Measurements from ENCODE around the gene GOLIM4. TPM values are rescaled to one million over a fixed set of nuclear protein-coding genes. Genes with fewer than 3 reads are reported as not detected.
"Not testable (repeated sequence)": the region's sequence is repeated elsewhere in the genome, so short reads cannot be mapped to it uniquely, and the experiment has no call there.

The GOLIM4 gene
- 26.0 TPM for total RNA-seq
- long read RNA-seq, full-length matches to known transcripts: 9 of 76 reads
- long read RNA-seq, partial matches to known transcripts: 56 of 76 reads
- long read RNA-seq, other reads (novel, unspliced or antisense): 11 of 76 reads

GRCh38 chr3:168095611-168096209 is at the start of gene GOLIM4:
Gene GOLIM4 (minus strand): TSS chr3:168095924. CDS start chr3:168095285, 639 bp downstream.
- DNase-seq (ENCODE audit: low spot score): peak; percentile 97

GRCh38 chr3:168141405-168141998 is 45.8 kb upstream of the GOLIM4 start:
- no peak for DNase-seq (ENCODE audit: low spot score)

GRCh38 chr3:168139947-168140346 is 44.2 kb upstream of the GOLIM4 start:
- DNase-seq (ENCODE audit: low spot score): no peak

- DNase-seq (ENCODE audit: low spot score): no peak
Observed at GRCh38 chr3:168138421-168138820, 42.7 kb upstream of the GOLIM4 start.

GRCh38 chr3:168134931-168135330 is 39.2 kb upstream of the GOLIM4 start:
- DNase-seq (ENCODE audit: low spot score): no peak

GRCh38 chr3:168130250-168130649 is 34.5 kb upstream of the GOLIM4 start:
- not testable (repeated sequence) for DNase-seq (ENCODE audit: low spot score)

GRCh38 chr3:168128463-168128862 is 32.7 kb upstream of the GOLIM4 start:
- peak; percentile 80 for DNase-seq (ENCODE audit: low spot score)

- DNase-seq (ENCODE audit: low spot score): no peak
Observed at GRCh38 chr3:168127466-168127865, 31.7 kb upstream of the GOLIM4 start.

- DNase-seq (ENCODE audit: low spot score): no peak
Observed at GRCh38 chr3:168124791-168125190, 29.1 kb upstream of the GOLIM4 start.

GRCh38 chr3:168124291-168124690 is 28.6 kb upstream of the GOLIM4 start:
- no peak for DNase-seq (ENCODE audit: low spot score)

- no peak for DNase-seq (ENCODE audit: low spot score)
Observed at GRCh38 chr3:168123201-168124176, 27.8 kb upstream of the GOLIM4 start.

- no peak for DNase-seq (ENCODE audit: low spot score)
Observed at GRCh38 chr3:168121184-168122017, 25.7 kb upstream of the GOLIM4 start.

GRCh38 chr3:168117853-168118313 is 22.2 kb upstream of the GOLIM4 start:
- no peak for DNase-seq (ENCODE audit: low spot score)

- DNase-seq (ENCODE audit: low spot score): no peak
Observed at GRCh38 chr3:168117059-168117458, 21.3 kb upstream of the GOLIM4 start.

- DNase-seq (ENCODE audit: low spot score): no peak
Observed at GRCh38 chr3:168116279-168116678, 20.6 kb upstream of the GOLIM4 start.

- DNase-seq (ENCODE audit: low spot score): no peak
Observed at GRCh38 chr3:168113848-168114247, 18.1 kb upstream of the GOLIM4 start.

GRCh38 chr3:168112894-168113293 is 17.2 kb upstream of the GOLIM4 start:
- DNase-seq (ENCODE audit: low spot score): no peak

- no peak for DNase-seq (ENCODE audit: low spot score)
Observed at GRCh38 chr3:168104361-168104760, 8.6 kb upstream of the GOLIM4 start.

GRCh38 chr3:168102735-168103410 is 7.1 kb upstream of the GOLIM4 start:
- no peak for DNase-seq (ENCODE audit: low spot score)

Measured in mesenteric fat pad (tissue), 1 donor.